Measurements from ENCODE around the gene SAMD1.

The SAMD1 gene

DNA sequence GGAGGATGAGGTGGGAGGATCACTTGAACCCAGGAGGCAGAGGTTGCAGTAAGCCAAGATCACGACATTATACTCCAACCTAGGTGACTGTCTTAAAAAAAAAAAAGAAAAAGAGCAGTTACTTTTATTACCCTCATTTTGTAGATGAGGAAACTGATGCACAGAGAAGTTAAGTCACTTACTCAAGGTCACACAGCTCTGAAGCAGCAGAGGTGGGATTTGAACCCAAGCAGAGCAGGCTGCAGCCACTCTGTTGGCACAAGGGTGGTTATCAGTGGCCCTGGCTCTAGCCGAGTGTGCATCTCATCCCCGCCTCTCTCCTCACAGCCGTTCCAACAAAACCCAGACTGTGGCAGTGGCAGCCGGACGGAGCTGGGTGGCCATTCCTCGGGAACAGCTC is 51.4 kb downstream of the SAMD1 start:
- no peak for DNase-seq
